HG03521 (cell line): ENCODE measurements around the gene CXCL12.

Experiments
- ATAC-seq: cut with Tn5 transposase; IDR thresholded peaks from one replicate; pipeline ENCODE4 v1.9.1; 2021; ENCODE audit warnings: mild to moderate bottlenecking, moderate library complexity; ENCODE audit not compliant: unreplicated experiment

The CXCL12 gene

DNA sequence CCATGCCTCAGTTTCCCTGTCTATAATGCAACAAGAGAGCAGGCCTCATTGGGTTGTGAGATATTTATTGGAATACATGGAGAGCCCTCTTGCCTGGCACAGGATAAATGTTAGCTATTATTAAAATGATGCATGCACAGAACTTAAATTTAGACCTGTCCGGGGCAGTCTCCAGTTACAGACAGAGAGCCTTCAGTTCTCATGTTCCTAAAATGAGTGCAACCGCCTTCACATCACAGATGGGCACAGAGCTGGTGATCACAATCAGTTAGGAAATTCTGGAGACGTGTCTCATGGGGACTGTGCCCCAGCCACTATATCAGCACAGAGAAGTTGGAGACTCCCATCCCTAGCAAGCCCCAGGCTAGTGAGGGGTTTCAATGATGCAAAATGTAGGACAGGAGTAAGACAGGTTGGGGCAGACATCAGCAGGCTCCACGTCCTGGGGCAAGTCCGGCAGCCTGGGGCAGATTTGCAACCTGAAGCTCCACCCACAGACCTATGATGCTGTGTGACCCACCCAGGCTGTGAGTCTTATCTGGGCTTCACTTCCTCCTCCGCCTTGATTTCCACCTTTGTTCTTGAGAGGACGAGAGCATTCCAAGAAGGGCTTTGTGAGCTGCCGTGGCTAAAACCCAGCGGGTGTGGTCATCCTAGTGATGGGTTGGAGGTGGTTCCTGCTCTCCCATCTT lies 49.4 kb downstream of the CXCL12 start:
- ATAC-seq = no peak

DNA sequence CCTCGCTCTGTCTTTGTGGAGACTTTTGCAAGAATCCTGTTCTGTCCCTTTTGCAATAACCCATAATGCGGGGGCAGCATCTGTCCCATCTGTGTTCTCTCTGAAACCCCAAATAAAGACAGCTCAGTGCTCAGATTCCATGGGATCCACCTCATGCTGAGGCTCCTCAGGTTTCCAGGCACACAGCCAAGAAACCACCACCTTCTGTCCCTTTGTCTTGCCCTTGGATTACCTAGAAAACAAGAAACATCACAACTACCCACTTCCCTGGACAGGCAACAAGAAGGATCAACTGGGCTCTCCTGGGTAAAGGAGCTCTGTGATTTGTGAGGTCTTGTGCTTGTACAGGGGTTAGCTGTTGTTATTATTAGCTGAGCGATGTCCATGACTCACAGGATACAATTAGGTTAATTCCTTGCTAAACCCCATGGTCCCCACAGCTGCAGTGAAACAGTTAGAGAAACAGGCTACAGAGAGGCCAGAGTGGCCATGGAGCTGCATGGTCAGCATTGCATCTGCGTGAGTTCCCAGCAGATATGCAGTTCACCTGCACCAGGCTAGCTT lies 50.2 kb downstream of the CXCL12 start:
- no peak for ATAC-seq

DNA sequence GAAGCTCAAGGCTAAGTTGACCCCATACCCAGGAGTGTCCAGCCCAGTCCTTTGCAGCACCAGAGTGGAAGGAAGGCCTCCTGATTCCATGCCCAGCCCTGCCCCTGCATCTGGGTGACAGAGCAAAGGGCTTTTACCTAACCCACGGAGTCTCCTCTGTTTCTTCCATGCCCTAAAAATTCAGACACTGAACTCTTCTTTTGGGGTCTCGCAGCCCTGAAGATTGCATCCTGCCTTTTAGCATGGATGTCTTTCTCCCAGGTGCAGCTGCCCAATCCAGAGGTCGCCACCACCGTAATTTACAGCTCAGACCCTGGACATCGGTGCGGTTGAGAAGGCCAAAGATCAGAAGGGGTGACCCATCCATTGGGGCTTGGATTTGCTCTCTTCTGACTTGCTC lies 50.8 kb downstream of the CXCL12 start:
- ATAC-seq = no peak

DNA sequence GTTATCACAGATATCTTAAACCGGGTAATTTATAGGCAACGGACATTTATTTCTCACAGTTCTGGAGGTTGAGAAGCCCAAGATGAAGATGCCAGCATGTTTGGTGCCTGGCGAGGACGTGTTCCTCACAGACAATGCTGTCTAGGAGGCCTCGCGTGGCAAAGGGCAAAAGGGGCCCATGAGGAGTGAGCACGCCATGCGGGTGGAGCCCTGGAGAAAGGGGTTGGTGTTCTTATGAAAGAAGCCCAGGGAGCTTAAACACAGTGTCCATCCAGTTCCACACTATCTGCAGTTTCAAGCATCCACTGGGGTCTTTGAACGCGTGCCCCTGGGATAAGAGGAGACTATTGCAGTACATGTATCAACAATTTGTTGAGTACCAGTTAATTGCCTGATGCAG lies 51.4 kb downstream of the CXCL12 start:
- no peak for ATAC-seq

DNA sequence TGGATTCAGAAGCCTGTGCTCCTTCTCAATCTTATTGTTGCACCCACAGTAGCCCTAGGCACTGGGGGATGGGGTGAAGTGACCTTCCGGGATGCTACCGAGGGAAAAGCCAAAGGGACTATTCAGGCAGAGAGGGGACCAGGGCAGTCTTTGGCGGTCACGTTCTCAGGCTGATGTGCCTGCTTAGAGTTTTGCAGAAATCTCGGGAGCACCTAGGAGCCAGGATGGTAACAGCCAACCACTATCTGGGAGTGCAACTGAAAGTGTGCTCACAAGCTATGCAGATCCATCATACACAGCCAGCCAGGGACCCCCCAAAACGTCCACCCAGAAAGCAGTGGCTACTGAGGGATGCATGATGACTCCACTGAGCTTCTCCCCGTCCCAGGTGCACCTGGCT lies 52.4 kb downstream of the CXCL12 start:
- ATAC-seq = no peak

DNA sequence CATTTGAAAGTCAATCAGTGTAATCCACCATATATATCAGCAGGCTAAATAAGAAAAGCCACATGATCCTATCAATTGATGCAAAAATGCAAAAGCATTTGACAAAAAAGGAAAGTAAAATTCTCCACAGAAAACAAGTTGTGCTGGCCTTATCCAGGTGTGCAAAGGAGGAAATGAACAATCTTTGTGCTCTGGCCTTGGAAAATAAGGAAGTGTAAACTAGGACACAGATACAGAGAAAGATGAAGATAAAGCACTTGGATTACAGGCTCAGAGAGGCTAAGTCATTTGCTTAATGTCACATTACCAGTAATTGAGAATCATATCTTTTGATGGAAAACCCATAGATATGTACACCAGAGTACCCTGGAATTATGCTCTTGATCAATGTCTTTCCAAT lies 54.5 kb downstream of the CXCL12 start:
- no peak for ATAC-seq

DNA sequence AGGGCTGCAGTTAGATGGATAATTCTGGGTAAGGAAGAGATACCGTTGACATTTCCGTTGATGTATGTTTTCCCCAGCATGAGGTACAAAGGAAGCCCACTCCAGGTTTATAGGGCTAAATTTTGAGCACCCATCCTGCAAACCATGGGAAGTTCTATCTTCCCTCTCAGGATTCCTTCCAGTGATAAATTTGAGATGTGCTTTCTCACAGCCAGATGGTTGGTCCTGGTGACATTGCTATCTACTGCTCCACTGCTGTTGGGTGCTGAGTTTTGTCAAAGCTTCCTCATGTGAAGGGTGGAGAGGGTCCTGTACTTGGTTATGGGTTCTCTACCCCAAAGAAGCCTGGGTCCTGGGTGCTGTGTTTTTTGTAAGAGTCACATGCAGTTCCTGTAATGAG lies 57.4 kb downstream of the CXCL12 start:
- ATAC-seq = no peak
